HEK293 (cell line): Measurements from ENCODE around the gene LRCH1.

ENCODE experiments used
- MYNN ChIP-seq: fragments of 450-650 bp; formaldehyde crosslinking; IDR thresholded peaks from 2 replicates; pipeline ENCODE4 v1.5.1; 2016; ENCODE audit warnings: missing biosample characterization, missing genetic modification characterization, borderline replicate concordance
- ZFP69B ChIP-seq: fragments of 450-650 bp; formaldehyde crosslinking; IDR thresholded peaks from 2 replicates; pipeline ENCODE4 v1.5.1; 2016; ENCODE audit warnings: missing biosample characterization, missing genetic modification characterization
- ZNF311 ChIP-seq: fragments of 450-650 bp; formaldehyde crosslinking; IDR thresholded peaks from 2 replicates; pipeline ENCODE4 v1.5.1; 2017; ENCODE audit warnings: missing biosample characterization, missing genetic modification characterization, borderline replicate concordance
- ZNF416 ChIP-seq: fragments of 450-650 bp; formaldehyde crosslinking; IDR thresholded peaks from 2 replicates; pipeline ENCODE4 v1.5.1; 2016; ENCODE audit warnings: missing biosample characterization, missing genetic modification characterization
- ZNF510 ChIP-seq: fragments of 450-650 bp; formaldehyde crosslinking; IDR thresholded peaks from 2 replicates; pipeline ENCODE4 v1.5.1; 2018; ENCODE audit warnings: mild to moderate bottlenecking, missing genetic modification characterization, missing biosample characterization; ENCODE audit not compliant: insufficient replicate concordance
- ZNF707 ChIP-seq: fragments of 450-650 bp; formaldehyde crosslinking; IDR thresholded peaks from 2 replicates; pipeline ENCODE4 v1.5.1; 2016; ENCODE audit warnings: missing biosample characterization, missing genetic modification characterization
- ZNF837 ChIP-seq: fragments of 450-650 bp; formaldehyde crosslinking; IDR thresholded peaks from 2 replicates; pipeline ENCODE4 v1.5.1; 2016; ENCODE audit warnings: missing biosample characterization, missing genetic modification characterization
- ZNF843 ChIP-seq: fragments of 450-650 bp; formaldehyde crosslinking; IDR thresholded peaks from 2 replicates; pipeline ENCODE4 v1.5.1; 2016; ENCODE audit warnings: missing biosample characterization, missing genetic modification characterization
- TF ChIP-seq, protein P1 (sequence below): fragments of 450-650 bp; formaldehyde crosslinking; IDR thresholded peaks from 2 replicates; pipeline ENCODE4 v1.5.1; 2016; ENCODE audit warnings: missing biosample characterization, missing genetic modification characterization
- TF ChIP-seq, protein P2 (sequence below): fragments of 450-650 bp; formaldehyde crosslinking; IDR thresholded peaks from 2 replicates; pipeline ENCODE4 v1.5.1; 2016; ENCODE audit warnings: missing biosample characterization, missing genetic modification characterization
- TF ChIP-seq, protein P3 (sequence below): fragments of 450-650 bp; formaldehyde crosslinking; IDR thresholded peaks from 2 replicates; pipeline ENCODE4 v1.5.1; 2016; ENCODE audit warnings: missing biosample characterization, missing genetic modification characterization

DNA sequence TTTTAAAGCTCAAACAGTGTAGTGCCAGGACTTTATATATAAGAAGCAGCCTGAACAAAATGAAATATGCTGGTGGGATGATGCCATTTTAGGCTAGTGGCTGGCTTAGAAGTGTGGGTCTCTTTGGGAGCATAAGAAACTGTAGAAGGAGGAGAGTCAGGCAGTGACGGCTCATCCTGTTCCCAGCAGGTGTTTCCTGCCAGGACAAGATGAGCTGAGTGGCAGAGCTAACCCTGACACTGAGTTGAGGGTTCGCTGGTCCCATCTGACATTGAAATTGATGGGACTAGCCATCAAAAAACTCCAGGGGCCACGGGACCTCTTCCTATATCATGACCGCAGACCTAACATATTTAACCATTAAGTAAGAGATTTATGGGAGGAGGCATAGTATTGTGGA, 192.7 kb downstream of the LRCH1 start:
- no peak for TF ChIP-seq ZFP69B (tag by site-specific recombination)
- no peak for TF ChIP-seq ZNF837 (tag by site-specific recombination)
- TF ChIP-seq ZNF416 (tag by site-specific recombination) = no peak
- TF ChIP-seq, protein P1, sequence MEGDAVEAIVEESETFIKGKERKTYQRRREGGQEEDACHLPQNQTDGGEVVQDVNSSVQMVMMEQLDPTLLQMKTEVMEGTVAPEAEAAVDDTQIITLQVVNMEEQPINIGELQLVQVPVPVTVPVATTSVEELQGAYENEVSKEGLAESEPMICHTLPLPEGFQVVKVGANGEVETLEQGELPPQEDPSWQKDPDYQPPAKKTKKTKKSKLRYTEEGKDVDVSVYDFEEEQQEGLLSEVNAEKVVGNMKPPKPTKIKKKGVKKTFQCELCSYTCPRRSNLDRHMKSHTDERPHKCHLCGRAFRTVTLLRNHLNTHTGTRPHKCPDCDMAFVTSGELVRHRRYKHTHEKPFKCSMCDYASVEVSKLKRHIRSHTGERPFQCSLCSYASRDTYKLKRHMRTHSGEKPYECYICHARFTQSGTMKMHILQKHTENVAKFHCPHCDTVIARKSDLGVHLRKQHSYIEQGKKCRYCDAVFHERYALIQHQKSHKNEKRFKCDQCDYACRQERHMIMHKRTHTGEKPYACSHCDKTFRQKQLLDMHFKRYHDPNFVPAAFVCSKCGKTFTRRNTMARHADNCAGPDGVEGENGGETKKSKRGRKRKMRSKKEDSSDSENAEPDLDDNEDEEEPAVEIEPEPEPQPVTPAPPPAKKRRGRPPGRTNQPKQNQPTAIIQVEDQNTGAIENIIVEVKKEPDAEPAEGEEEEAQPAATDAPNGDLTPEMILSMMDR = no peak
- TF ChIP-seq ZNF843 (tag by site-specific recombination) = no peak
- no peak for TF ChIP-seq ZNF707
- TF ChIP-seq MYNN (tag by site-specific recombination) = no peak
- TF ChIP-seq, protein P2, sequence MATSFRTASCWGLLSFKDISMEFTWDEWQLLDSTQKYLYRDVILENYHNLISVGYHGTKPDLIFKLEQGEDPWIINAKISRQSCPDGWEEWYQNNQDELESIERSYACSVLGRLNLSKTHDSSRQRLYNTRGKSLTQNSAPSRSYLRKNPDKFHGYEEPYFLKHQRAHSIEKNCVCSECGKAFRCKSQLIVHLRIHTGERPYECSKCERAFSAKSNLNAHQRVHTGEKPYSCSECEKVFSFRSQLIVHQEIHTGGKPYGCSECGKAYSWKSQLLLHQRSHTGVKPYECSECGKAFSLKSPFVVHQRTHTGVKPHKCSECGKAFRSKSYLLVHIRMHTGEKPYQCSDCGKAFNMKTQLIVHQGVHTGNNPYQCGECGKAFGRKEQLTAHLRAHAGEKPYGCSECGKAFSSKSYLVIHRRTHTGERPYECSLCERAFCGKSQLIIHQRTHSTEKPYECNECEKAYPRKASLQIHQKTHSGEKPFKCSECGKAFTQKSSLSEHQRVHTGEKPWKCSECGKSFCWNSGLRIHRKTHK (tag by site-specific recombination) = no peak
- TF ChIP-seq, protein P3, sequence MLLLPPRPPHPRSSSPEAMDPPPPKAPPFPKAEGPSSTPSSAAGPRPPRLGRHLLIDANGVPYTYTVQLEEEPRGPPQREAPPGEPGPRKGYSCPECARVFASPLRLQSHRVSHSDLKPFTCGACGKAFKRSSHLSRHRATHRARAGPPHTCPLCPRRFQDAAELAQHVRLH (tag by site-specific recombination) = no peak
- no peak for TF ChIP-seq ZNF510 (tag by site-specific recombination)
- TF ChIP-seq ZNF311 (tag by site-specific recombination) = no peak
